Fibroblast of lung (primary cell): ENCODE data around the gene MMP15. TPM values are rescaled to one million over a fixed set of nuclear protein-coding genes. Genes with fewer than 3 reads are reported as not detected.
"Not testable (repeated sequence)": the region's sequence is repeated elsewhere in the genome, so short reads cannot be mapped to it uniquely, and the experiment has no call there.

Experiments used
- DNase-seq, 2 donors: peaks; one replicate each; pipeline versions ENCODE4 v3.0.0 to v3.0.0-alpha.2; 2010; ENCODE audit warnings: low read depth in 2 of 2
- H2AFZ ChIP-seq: 2 replicates; pipeline ENCODE4 v1.5.1; 2012; ENCODE audit warnings: low read length, control low read depth, inconsistent platforms
- H3K27ac ChIP-seq: 2 replicates; pipeline ENCODE4 v1.5.1; 2011; ENCODE audit warnings: low read length, control low read depth; ENCODE audit not compliant: insufficient read depth
- H3K27me3 ChIP-seq: 2 replicates; pipeline ENCODE4 v1.5.1; 2011; ENCODE audit warnings: mild to moderate bottlenecking, low read length; ENCODE audit not compliant: control insufficient read depth, insufficient read depth
- H3K36me3 ChIP-seq: 2 replicates; pipeline ENCODE4 v1.5.1; 2011; ENCODE audit warnings: low read length; ENCODE audit not compliant: control insufficient read depth, insufficient read depth
- H3K4me1 ChIP-seq: 2 replicates; pipeline ENCODE4 v1.5.1; 2011; ENCODE audit warnings: low read length; ENCODE audit not compliant: control insufficient read depth, insufficient read depth; ENCODE audit errors: extremely low read depth
- H3K4me2 ChIP-seq: 2 replicates; pipeline ENCODE4 v1.5.1; 2011; ENCODE audit warnings: low read length, control low read depth; ENCODE audit not compliant: insufficient read depth; ENCODE audit errors: extremely low read depth
- H3K4me3 ChIP-seq, 4 experiments: fragments of 200-600 bp in 1 of 4; sonication (generic) in 1 of 4; replicated peaks in 1 of 4; 2 replicates each; pipeline ENCODE4 v1.5.1; 2011 to 2016; ENCODE audit warnings: low read length in 4 of 4, low read depth in 3 of 4, mild to moderate bottlenecking in 3 of 4, control low read depth in 2 of 4, inconsistent platforms in 1 of 4, mixed read lengths in 1 of 4; ENCODE audit not compliant: insufficient read depth in 1 of 4; ENCODE audit errors: control extremely low read depth in 1 of 4
- H3K79me2 ChIP-seq: 2 replicates; pipeline ENCODE4 v1.5.1; 2012; ENCODE audit warnings: mild to moderate bottlenecking, low read length, inconsistent platforms; ENCODE audit not compliant: control insufficient read depth, insufficient read depth
- H3K9ac ChIP-seq: 2 replicates; pipeline ENCODE4 v1.5.1; 2011; ENCODE audit warnings: mild to moderate bottlenecking, low read length, control low read depth; ENCODE audit not compliant: insufficient read depth
- H3K9me3 ChIP-seq: 2 replicates; pipeline ENCODE4 v1.5.1; 2012; ENCODE audit warnings: low read depth, low read length; ENCODE audit not compliant: control insufficient read depth, insufficient read depth
- H4K20me1 ChIP-seq: 2 replicates; pipeline ENCODE4 v1.5.1; 2011; ENCODE audit warnings: low read length; ENCODE audit not compliant: control insufficient read depth, insufficient read depth; ENCODE audit errors: extremely low read depth
- EZH2 ChIP-seq: IDR thresholded peaks from 2 replicates; pipeline ENCODE4 v1.5.1; 2012; ENCODE audit warnings: low read length, control low read depth, mild to moderate bottlenecking; ENCODE audit errors: missing control alignments
- polyA plus RNA-seq, 2 donors: library from polyadenylated mRNA; depleted of rRNA in 1 of 2; stranded (reverse) in 1 of 2; unstranded in 1 of 2; fragments of >200 nt; gene quantifications; 2 replicates each; pipeline ENCODE4 v1.2.1, GENCODE V29; 2011 to 2012; ENCODE audit warnings: missing spikeins in 1 of 2
- total RNA-seq: library from RNA; depleted of rRNA; stranded (reverse); fragments of >200 nt; gene quantifications from 2 replicates; pipeline ENCODE4 v1.2.1, GENCODE V29; 2014
- TF ChIP-seq, protein P1 (sequence below), 2 donors: IDR thresholded peaks in 1 of 2; conservative IDR thresholded peaks in 1 of 2; 1 replicate in 1 of 2; 2 replicates in 1 of 2; pipeline ENCODE4 v1.5.1; 2011 to 2012; ENCODE audit warnings: low read length in 2 of 2, control low read depth in 1 of 2, inconsistent platforms in 1 of 2, low read depth in 1 of 2, mild to moderate bottlenecking in 1 of 2

MMP15 gene
- total and polyA plus RNA-seq, 2 donors (not counting 1 experiment from before 2014, with no cell fraction given): 0.74 to 6.4 TPM

DNA sequence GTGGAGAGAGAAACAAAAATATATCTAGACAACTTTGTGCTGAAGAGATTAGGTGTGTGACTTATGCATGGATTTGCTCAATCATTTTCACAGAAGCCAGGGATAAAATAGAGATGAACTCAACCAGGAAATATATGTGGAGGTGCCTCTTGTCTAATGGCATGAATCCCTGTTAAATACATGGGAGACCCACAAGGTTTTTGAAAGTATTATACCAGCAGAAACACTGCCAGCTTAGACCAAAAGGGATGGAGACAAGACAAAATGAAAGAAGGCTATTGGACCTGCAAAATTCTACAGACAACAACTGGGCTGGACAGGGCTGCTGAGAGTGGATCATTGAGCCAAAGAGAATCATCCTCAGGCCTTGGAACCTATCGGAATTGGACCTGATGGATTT, 51.0 kb downstream of the MMP15 start:
- Histone ChIP-seq H3K36me3 (no peaks in the 10 kb centered on the region), H3K9me3 (no peaks in the 10 kb centered on the region), H3K4me3 (no peak overlapping the region), H4K20me1 (no peaks in the 10 kb centered on the region), H3K9ac (no peak overlapping the region), H3K4me2 (no peak overlapping the region), H3K27ac (no peak overlapping the region), H3K79me2 (no peaks in the 10 kb centered on the region), H3K27me3 (no peaks in the 10 kb centered on the region), H2AFZ (no peak overlapping the region), H3K4me1 (no peaks in the 10 kb centered on the region)
- no peak for DNase-seq
- TF ChIP-seq, protein P1, sequence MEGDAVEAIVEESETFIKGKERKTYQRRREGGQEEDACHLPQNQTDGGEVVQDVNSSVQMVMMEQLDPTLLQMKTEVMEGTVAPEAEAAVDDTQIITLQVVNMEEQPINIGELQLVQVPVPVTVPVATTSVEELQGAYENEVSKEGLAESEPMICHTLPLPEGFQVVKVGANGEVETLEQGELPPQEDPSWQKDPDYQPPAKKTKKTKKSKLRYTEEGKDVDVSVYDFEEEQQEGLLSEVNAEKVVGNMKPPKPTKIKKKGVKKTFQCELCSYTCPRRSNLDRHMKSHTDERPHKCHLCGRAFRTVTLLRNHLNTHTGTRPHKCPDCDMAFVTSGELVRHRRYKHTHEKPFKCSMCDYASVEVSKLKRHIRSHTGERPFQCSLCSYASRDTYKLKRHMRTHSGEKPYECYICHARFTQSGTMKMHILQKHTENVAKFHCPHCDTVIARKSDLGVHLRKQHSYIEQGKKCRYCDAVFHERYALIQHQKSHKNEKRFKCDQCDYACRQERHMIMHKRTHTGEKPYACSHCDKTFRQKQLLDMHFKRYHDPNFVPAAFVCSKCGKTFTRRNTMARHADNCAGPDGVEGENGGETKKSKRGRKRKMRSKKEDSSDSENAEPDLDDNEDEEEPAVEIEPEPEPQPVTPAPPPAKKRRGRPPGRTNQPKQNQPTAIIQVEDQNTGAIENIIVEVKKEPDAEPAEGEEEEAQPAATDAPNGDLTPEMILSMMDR (conservative IDR thresholded peaks at IDR 0.05 in 1 of 2, IDR thresholded peaks at IDR 0.05 in 1 of 2; ENCODE audit: low read depth in 1 of 2, low read length in 2 of 2): no peak
- no peak for TF ChIP-seq EZH2

DNA sequence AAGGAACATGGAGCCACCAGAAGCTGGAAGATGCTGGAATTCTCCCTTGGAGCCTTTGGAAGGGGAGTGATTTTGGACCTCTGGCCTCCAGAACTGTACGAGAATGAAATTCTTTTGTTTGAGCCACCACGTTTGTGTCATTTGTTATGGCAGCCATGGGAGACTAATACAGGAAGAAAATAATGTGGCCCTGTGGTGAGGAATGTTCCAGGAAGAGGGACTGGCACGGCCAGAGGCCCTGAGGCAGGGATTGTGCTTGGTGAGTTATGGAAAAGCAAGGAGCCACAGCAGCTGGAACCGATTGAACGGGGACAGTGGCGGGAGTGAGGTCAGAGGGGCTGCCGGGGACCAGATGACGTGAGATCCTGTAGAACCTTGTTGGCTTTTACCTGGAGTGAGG, 52.2 kb downstream of the MMP15 start:
- no peaks in the 10 kb centered on the region for H3K27me3 ChIP-seq
- H3K79me2 ChIP-seq: no peaks in the 10 kb centered on the region
- no peaks in the 10 kb centered on the region for H3K36me3 ChIP-seq
- TF ChIP-seq EZH2: no peak
- TF ChIP-seq, protein P1 (conservative IDR thresholded peaks at IDR 0.05 in 1 of 2, IDR thresholded peaks at IDR 0.05 in 1 of 2; ENCODE audit: low read depth in 1 of 2, low read length in 2 of 2): no peak
- H3K4me2 ChIP-seq: no peak overlapping the region
- no peak overlapping the region for H3K9ac ChIP-seq
- H4K20me1 ChIP-seq: no peaks in the 10 kb centered on the region
- no peaks in the 10 kb centered on the region for H3K9me3 ChIP-seq
- no peak overlapping the region for H2AFZ ChIP-seq
- no peak overlapping the region for H3K27ac ChIP-seq
- no peak for DNase-seq
- no peaks in the 10 kb centered on the region for H3K4me1 ChIP-seq
- H3K4me3 ChIP-seq: no peak overlapping the region

DNA sequence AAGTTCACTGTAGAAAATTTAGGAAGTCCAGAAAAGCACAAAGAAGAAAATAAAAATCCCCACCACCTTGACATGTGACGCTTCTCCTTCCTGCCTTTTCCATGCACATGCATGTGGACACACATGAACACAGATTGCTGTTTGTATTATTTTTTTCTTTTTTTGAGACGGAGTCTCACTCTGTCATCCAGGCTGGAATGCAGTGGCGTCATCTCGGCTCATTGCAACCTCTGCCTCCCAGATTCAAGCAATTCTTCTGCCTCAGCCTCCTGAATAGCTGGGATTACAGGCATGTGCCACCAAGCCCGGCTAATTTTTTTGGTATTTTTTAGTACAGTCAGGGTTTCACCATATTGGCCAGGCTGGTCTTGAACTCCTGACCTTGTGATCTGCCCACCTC, 55.1 kb downstream of the MMP15 start:
- not testable (repeated sequence) for H2AFZ ChIP-seq, H3K9ac ChIP-seq, H3K4me3 ChIP-seq, H3K9me3 ChIP-seq, H3K27ac ChIP-seq, H4K20me1 ChIP-seq, H3K79me2 ChIP-seq, DNase-seq, H3K4me2 ChIP-seq, H3K36me3 ChIP-seq, H3K4me1 ChIP-seq, H3K27me3 ChIP-seq
